GM19324 (cell line): ENCODE data around the gene SPATA20.

ENCODE experiments used
- ATAC-seq: cut with Tn5 transposase; IDR thresholded peaks from one replicate; pipeline ENCODE4 v1.9.1; 2021; ENCODE audit warnings: mild to moderate bottlenecking, moderate library complexity; ENCODE audit not compliant: unreplicated experiment, low FRiP score

SPATA20 gene

GRCh38 chr17:50538549-50539410, 8.2 kb upstream of the SPATA20 start:
- no peak for ATAC-seq

GRCh38 chr17:50539762-50540559, 7.0 kb upstream of the SPATA20 start:
- ATAC-seq = no peak

- no peak for ATAC-seq
These were observed 6.2 kb upstream of the SPATA20 start for GRCh38 chr17:50540560-50541401.

- ATAC-seq = no peak
These were observed 5.6 kb upstream of the SPATA20 start for GRCh38 chr17:50541402-50541715.

GRCh38 chr17:50541716-50542688, 5.0 kb upstream of the SPATA20 start:
- peak; percentile 81 for ATAC-seq

- ATAC-seq = no peak
These were observed 3.9 kb upstream of the SPATA20 start for GRCh38 chr17:50542795-50543774.

- ATAC-seq = no peak
These were observed 2.5 kb upstream of the SPATA20 start for GRCh38 chr17:50544516-50544915.

GRCh38 chr17:50545311-50545710, 1.7 kb upstream of the SPATA20 start:
- ATAC-seq = no peak

- no peak for ATAC-seq
These were observed 306 bp upstream of the SPATA20 start for GRCh38 chr17:50546701-50547034.

- no peak for ATAC-seq
These were observed 736 bp downstream of the SPATA20 start for GRCh38 chr17:50547736-50548083.

- ATAC-seq = no peak
These were observed 1.9 kb downstream of the SPATA20 start for GRCh38 chr17:50548831-50549230.

GRCh38 chr17:50549256-50549941, 2.4 kb downstream of the SPATA20 start:
- ATAC-seq = no peak

- ATAC-seq = no peak
These were observed 3.0 kb downstream of the SPATA20 start for GRCh38 chr17:50549969-50550368.

GRCh38 chr17:50550661-50551432, 3.9 kb downstream of the SPATA20 start:
- no peak for ATAC-seq

GRCh38 chr17:50551433-50551815, 4.5 kb downstream of the SPATA20 start:
- ATAC-seq = no peak

GRCh38 chr17:50551884-50552283, 4.9 kb downstream of the SPATA20 start:
- ATAC-seq = no peak

- ATAC-seq = no peak
These were observed 7.2 kb downstream of the SPATA20 start for GRCh38 chr17:50554201-50554600.

- no peak for ATAC-seq
These were observed 9.8 kb downstream of the SPATA20 start for GRCh38 chr17:50556803-50557202.
